CD4-positive, CD25-positive, alpha-beta regulatory T cell (primary cell): ENCODE measurements around the gene MCF2. TPM values are rescaled to one million over a fixed set of nuclear protein-coding genes. Genes with fewer than 3 reads are reported as not detected.

Experiments used
- polyA plus RNA-seq, 4 donors: library from polyadenylated mRNA; unstranded; fragments of 300-500 nt; fragmentation: Illumina TruSeq; gene quantifications; one replicate each; pipeline ENCODE4 v1.2.3, GENCODE V29; 2021
- total RNA-seq: library from RNA; stranded (reverse); gene quantifications from one replicate; pipeline ENCODE4 v1.2.3, GENCODE V29; 2022

The MCF2 gene
- total and polyA plus RNA-seq, 5 donors from 2014 or later, result 0.27 TPM; not detected in 4

Other genes with a start within 250 kb of the MCF2 start
- gene F9, start 177.4 kb downstream of the MCF2 start, total RNA-seq, result not detected
- gene F9, start 177.4 kb downstream of the MCF2 start, polyA plus RNA-seq, result not detected
- gene ATP11C, start 224.9 kb upstream of the MCF2 start, total RNA-seq, result 19.4 TPM
- 1 to 10 TPM; 2.9 to 4.6 (median 4.2) TPM for gene ATP11C, start 224.9 kb upstream of the MCF2 start, polyA plus RNA-seq